Measurements from ENCODE around the gene SKAP2.

The SKAP2 gene

DNA sequence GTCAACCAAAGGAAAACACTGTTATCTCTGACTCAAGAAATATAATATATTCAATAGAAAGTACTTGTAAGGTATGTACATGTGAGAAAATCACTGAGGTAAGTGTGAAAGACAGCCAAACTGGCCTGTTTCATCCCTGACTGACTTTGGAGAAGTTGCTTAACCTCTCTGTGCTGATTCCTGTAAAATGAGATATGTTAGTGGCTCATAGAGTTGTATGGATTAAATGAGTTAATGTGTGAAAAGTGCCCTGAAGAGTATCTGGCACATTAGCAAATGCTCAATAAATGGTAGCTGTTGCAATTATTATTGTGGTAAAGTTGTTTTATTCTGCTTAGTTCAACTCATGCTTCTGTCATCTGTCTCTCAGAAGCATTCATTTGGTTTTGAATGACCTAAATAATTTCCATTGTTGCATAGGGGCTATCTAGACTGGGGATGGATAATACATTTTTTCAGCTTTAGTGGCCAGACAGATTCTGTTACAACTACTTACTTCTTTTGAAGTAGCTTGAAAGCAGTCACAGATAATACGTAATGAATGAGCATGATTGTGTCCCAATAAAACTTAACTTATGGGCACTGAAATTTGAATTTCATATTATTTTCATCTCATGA lies 84.3 kb downstream of the SKAP2 start:
- DNase-seq (ENCODE audit: low read depth in 2 of 2, low spot score in 1 of 2): no peak

DNA sequence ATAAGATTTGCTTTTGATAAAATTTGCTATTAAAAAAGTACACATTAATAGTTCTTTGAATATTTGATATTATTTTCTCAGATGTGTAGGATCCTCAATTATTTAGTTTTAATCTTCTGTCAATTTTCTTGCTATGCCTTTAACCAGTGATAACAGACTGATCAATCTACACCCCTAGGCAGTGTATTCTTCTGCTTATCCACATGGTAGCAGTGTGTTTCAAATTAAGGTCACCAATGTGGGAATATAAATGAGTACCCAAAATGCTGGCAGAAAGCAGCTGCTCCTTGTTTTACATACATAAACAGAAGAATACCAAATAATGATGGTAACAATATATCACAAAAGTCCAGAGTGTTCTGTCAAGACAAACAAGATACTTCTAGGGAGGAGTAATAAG lies 87.0 kb downstream of the SKAP2 start:
- DNase-seq (ENCODE audit: low read depth in 2 of 2, low spot score in 1 of 2): no peak

DNA sequence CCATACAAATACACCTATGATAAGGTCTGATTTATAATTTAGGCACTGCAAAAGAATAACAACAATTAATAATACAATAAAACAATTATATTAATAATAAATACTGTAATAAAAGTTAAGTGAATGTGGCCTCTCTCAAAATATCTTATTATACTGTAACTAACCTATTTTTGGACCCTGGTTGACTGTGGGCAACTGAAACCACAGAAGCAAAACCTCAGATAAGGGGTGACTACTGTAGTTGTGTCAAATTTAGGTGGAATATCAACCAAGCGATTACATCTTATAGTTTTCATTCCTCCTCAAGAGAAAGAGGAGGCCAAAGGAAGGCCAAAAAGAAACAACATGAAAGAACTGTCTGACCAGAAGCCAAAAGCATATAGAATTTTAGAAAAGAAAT lies 103.9 kb downstream of the SKAP2 start:
- no peak for DNase-seq (ENCODE audit: low read depth in 2 of 2, low spot score in 1 of 2)

DNA sequence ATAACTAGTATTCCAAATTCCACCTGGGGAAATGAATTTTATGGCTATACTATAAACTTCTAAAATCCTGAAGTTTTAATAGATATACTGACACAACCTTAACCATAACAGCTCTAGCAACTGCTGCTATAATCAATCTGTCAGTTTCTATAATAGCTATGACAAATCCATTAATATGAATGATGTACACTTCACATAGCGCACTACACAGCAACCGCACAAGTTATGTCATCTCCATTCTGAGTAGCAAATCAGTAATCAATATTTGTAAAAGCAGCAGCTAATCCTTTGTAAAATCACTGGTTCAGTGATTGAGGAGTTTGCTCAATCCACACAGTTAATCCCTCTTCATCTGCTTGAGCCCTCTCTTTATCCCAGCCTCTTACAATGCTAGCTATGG lies 105.3 kb downstream of the SKAP2 start:
- no peak for DNase-seq (ENCODE audit: low read depth in 2 of 2, low spot score in 1 of 2)

DNA sequence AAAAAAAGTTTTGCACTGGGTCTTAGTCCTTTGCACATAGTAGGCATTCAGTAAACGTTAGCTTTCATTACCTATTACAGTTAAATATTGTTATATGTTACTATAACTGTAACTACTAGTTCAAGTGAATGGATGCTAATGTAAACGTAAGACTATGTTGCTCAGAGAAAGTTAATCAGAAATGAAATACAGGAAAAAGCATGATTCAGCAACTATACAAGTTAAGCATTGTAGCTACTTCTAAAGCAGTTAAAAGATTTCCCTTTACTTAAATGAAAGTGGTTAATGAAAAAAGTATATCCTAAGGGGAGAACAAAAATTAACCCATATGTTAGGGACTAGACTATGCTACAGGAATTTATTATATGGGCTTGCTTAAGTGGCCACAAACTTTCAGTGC lies 121.2 kb downstream of the SKAP2 start:
- no peak for DNase-seq (ENCODE audit: low read depth in 2 of 2, low spot score in 1 of 2)

DNA sequence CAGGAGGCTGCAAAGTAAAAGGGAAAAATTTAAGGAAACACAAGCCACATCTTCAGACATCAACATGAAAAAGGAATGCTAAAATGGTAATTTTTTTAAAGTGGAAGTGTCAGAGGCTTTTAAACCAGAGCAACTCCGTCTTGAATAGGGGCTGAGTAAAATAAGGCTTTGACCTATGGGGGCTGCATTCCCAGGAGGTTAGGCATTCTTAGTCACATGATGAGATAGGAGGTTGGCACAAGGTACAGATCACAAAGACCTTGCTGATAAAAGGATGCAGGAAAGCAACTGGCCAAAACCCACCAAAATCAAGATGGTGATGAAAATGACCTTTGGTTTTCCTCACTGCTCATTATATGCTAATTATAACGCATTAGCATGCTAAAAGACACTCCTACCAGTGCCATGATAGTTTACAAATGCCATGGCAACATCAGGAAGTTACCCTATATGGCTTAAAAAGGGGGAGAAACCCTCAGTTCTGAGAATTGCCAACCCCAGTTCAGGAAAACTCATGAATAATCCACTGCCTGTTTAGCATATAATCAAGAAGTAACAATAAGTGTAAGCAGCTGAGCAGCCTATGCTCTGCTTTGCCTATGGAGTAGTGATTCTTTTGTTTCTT lies 128.3 kb downstream of the SKAP2 start:
- no peak for DNase-seq (ENCODE audit: low read depth in 2 of 2, low spot score in 1 of 2)

DNA sequence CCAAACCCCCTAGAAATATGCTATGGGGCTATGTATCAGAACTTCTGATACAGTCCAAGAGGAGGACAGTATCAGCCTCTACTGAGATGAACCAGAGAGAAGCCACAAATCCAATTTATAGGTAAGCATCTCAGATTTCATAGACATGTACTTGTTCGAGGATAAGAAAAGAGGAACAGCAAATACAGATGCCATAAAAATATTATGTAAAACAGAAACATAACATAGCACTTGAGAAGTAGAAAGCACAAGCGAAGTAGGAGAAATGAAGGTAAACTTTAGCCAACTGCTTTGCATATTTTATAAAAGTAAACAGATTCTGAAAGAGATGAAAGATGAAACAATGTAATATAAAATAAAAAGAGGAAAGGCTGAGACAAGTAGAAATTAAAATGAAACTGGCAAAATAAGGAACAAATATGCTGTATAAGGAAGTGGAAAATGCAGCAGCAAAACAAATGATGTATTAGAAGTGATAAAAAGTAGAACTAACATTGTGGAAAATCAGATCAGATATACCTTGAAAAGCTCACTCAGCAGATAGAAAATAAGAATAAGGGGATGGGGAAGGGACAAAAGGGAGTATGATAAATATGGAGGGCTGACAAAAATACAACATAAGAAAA lies 135.1 kb downstream of the SKAP2 start:
- DNase-seq (ENCODE audit: low read depth in 2 of 2, low spot score in 1 of 2): no peak

DNA sequence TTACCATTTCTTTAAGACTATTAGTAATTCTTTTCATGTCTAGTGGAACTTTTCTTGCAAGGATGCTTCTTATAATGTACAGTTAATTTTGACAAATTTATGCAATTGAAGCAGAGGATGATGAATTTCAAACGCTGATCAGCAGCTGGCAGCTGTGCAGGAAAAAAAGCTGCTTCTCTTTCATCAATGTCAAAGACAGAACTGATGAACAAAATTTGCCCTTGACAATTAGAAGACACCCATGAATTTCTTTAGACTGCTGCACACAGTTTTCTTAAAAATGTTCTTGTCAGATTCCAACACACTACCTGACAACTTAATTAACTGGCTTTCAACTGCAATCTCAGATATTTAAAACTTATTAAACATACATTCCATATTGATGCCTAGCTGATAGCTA lies 138.3 kb downstream of the SKAP2 start:
- DNase-seq (ENCODE audit: low read depth in 2 of 2, low spot score in 1 of 2): no peak

DNA sequence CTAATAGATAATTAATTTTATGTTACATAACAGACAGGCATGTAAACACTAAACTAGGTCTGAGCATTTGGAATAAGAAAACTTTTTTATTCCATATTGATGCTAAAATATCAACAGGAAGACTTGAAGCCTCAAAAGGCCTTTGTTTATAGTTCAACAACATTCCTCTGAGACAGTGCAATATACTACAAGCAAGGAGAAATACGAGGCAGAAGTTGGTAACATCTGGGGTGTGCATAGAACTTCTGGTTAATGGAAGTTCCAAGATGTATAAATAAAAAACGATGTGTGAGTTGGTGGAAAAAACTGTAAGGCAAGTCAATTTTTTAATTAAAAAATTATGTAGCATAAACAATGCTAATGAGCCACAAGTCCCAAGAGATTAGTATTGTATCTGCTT lies 139.6 kb downstream of the SKAP2 start:
- DNase-seq (ENCODE audit: low read depth in 2 of 2, low spot score in 1 of 2): no peak

DNA sequence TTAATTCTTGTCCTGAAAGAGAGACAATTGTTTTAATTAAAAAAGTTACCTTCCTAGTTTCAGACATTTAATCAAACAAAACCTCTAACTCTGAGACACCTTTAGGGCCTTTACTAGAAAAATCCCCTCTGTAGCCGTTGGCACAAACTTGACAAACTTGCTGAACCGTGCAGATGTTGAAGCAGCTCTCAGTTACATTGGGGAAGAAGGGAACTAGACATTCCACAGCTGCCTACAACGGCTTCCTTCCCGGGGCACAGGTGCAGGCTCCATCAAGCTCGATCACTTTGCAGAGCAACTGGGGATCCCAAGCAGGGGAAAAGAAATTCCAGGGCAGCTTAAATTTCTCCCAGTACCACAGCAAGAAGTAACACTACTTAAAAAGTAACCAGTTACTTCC lies 141.3 kb downstream of the SKAP2 start:
- DNase-seq (ENCODE audit: low read depth in 2 of 2, low spot score in 1 of 2): no peak

DNA sequence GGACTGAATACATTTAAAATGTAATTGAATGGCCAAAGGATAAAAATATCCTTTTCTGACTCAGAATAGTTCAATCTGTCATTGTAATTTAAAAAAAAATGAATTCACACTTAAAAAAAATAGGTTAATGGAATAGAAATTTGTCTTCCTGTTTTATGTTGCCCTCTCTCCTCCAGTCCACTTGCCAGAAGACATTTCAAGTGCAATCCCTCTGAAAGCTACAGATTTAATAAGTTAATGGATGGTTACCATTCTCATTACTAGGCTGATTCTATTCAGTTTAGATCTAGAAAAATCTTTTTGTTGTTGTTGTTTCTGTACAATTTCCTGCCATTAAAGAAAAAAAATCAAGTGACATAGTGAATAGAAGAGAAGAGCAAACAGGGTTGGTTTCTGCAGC lies 142.9 kb downstream of the SKAP2 start:
- DNase-seq (ENCODE audit: low read depth in 2 of 2, low spot score in 1 of 2): no peak

DNA sequence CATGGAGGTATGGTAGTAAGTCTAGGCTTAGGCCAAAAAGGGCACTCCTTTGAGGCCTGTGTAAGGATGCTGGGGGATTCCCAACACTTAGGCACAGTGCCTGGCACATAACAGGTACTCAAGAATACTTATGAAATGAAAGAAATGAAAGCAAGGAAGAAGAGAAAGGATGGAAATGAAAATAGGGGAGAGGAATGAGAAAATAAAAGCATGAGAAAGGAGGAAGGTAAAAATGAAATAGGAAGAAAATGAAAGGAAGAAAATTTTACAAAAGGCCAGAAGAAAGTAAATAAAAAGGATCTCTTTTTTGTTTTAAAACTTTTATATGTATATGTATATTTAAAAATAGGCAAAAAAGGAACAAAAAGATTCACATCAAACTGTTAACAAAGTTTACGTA lies 146.3 kb downstream of the SKAP2 start:
- DNase-seq (ENCODE audit: low read depth in 2 of 2, low spot score in 1 of 2): no peak

DNA sequence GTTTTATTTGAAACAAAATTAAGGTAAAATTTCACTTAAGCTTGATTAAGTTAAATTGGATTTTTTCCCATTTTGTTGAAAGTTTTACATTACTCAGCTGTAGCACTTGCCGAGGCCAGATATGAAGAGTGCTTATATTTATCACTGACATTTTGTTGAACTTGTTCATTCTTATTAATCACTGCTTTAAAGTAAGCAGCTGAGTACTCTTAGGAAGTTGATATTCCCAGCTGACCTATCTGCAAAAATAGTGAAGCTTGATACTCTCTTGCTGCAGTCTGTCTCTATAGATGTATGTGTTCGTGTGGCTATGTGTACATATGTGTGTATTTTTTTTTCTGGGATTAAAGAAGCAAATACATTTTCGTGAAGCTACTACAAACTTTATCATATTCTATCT lies 150.0 kb downstream of the SKAP2 start:
- no peak for DNase-seq (ENCODE audit: low read depth in 2 of 2, low spot score in 1 of 2)

DNA sequence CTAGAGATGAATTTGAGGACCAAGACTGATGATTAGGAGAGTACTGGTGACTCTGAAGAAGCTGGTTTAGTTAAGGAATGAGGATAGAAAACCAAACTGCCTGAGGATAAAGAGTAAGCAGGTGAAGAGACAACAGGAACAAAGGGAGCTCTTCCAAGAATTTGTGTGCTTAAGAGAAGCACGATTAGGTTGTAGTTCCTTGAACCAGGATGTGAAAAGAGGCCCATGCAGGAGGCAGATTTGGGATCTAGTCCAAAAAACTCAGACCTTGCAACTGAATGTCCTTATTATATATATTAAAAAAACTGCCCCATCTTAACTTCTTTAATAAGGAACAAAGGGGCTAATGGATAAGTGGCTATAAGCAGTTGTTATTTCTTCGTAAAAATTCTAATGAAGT lies 150.4 kb downstream of the SKAP2 start:
- DNase-seq (ENCODE audit: low read depth in 2 of 2, low spot score in 1 of 2): no peak

DNA sequence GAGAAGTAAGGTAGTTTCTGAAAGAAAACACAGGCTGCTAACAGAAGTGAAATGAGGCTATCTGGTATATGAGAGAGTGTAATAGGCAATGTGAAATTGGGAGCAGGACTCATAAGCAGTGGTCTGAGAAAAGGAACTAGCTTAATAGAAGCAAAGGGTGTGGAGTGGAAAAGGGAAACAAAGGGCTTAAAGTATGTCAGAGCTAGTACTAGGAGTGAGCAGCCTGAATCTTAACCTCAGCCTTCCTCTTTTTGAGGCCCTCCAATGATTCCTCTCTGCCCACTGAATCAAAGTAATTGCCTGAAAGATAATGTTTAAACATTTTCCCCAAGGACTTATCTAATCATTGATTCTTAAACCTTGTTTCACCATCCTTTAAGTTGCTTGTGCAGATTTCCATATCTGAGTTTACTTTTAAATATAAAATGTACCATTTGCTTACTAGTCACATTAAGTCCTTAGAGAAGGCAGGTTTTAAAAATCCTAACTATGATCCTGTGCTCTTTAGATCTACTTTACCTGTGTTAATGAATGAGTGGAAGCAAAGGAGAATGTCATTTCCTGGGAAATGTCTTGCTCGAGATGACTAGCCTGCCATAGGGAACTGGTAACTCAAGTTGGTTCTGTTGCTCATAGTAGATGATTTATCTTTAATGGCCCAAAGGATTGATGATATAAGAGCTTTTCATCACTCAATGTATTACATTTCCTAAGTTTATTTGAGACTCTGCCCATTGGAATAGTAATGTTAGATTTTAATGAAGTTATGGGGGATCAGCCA lies 155.0 kb downstream of the SKAP2 start:
- DNase-seq (ENCODE audit: low read depth in 2 of 2, low spot score in 1 of 2): no peak

DNA sequence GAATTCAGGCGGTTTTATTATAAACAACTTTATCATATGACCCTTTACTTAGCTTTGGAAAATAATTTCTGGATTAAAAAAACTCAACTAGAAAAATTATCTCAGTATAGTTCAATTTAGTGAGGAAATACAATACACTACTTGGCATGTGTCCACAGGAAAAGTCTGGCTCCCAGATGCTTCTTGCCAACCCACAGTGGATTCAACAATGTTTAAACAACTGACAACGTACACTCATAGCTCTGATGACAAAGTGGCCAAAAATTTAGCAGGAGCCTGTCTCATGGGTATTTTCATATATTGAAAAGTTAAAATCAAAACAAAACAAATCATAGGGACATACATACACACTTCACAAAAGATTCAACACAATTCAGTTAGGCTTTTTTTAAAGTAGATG lies 158.8 kb downstream of the SKAP2 start:
- DNase-seq (ENCODE audit: low read depth in 2 of 2, low spot score in 1 of 2): no peak

DNA sequence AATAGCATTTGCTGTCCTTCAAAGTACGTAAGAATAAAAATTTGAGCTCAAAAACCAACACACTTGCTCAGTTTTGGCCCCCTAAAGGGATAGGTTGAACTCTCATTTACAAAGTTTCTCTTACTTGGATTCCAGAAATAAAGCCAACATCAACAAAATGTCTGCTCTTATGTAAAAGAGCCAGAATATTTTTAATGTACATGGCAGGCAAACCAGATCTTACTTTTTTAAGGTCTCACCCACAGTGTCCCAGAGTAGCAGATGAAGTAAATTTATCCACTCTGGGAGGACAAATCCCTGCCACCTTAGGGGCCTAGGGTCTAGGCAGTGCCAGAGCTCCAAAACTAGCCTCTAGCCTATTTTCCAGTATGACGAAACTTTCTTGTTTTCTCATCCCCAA lies 159.6 kb downstream of the SKAP2 start:
- no peak for DNase-seq (ENCODE audit: low read depth in 2 of 2, low spot score in 1 of 2)

DNA sequence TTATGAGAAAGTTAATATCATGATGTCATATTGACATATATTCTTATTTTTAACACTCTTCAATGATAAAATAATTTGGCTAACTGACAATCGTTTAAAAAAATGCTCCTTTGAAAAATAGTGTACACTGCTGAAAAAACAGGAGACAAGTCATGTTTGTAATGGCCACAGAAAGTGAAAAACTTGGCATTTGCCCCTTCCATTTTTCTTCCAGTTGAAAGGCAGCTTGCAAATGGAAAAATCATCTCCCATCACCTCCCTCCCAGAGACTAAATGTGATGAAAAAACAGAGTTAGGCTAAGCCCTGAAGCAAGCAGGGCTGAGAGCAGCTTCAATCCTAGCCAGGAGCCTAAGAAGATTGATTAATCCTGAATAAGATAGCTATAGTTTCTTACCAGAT lies 160.4 kb downstream of the SKAP2 start:
- DNase-seq (ENCODE audit: low read depth in 2 of 2, low spot score in 1 of 2): no peak

DNA sequence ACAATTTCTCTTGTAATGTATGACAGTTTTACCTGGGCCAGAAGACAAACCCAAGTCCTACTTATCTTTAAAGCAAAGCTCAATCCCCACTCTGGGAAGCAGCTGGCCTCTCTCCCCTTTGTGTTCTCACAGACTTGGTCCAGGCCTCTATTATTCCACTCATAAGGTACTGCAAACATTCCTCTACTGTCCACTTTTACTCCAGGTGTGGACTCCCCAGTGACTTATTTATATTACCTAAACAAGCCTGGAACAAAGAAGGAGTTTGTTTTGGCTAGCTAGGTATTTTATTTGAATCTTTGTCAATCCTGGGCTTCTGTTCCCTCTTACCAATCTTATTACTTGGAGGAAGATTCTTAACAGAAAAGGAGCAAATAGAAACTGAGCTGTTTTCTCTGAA lies 163.5 kb downstream of the SKAP2 start:
- DNase-seq (ENCODE audit: low read depth in 2 of 2, low spot score in 1 of 2): no peak

DNA sequence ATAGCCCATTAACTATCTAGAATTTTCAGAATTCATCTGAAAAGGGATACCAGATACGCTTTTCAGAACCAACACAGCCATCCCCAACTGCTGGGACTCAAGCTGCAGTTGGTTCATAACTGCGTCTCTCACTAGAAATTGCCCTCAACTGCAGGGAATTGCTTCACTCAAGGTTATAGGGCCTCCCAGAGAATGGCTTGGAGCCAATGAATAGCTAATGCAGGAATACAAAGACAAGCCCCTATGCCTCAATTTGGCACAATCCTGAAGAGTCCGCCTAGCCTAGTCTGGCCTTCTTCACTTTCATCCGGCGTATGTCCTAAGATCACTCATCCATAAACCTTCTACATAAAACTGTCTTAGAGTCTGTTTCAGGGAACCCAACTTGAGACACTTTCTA lies 164.0 kb downstream of the SKAP2 start:
- no peak for DNase-seq (ENCODE audit: low read depth in 2 of 2, low spot score in 1 of 2)

DNA sequence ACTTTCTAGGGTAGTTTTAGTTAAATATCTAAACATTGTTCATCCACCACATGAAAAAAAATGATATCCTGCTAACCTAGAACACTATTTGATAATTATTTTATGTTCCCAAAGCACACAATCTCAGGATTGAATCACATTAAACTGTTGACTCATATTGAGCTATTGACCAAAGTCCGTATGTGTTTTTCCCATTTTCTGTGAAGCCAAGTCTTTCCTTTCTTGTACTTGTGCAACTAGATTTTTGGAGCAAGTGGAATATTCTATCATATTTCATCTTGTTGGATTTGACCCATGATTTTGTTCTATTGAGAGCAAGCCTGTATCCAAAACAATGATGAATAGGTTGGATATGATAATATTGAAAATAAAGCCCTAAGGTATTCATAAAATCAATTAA lies 164.6 kb downstream of the SKAP2 start:
- DNase-seq (ENCODE audit: low read depth in 2 of 2, low spot score in 1 of 2): no peak

DNA sequence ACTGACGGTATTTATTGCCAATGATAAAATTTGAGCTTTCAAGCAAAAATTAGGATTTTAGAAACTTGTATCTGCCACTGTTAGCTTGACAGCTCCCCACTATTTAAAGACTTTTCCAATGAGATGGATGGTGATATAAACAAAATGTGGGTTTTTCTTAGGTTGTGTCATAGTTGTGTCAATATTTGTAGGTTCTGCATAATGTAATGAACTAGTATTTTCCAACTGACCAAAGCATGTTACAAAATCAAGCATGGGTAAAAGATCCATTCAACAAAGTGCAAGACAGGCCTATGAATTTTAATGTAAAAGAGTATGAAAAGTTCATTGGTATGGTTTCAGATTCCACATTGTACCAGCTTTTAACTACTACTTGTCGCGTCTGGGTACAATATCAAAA lies 165.6 kb downstream of the SKAP2 start:
- no peak for DNase-seq (ENCODE audit: low read depth in 2 of 2, low spot score in 1 of 2)

Measured in stimulated activated CD8-positive, alpha-beta memory T cell treated with anti-CD3 and anti-CD28 coated beads, Interleukin-4, amount 100 ng/mL, for 1 hour (primary cell).